Activated B cell treated with CpG ODN at 0.5 μM for 24 hours (primary cell): ENCODE data around the gene MACROH2A1. TPM values are rescaled to one million over a fixed set of nuclear protein-coding genes. Genes with fewer than 3 reads are reported as not detected.

Experiments used
- ATAC-seq: fragments of 200-7000 bp; cut with Tn5 transposase; one replicate; pipeline ENCODE4 v1.10.0; 2021; ENCODE audit warnings: low read depth, mild to moderate bottlenecking, moderate library complexity
- CTCF ChIA-PET: fragments of 350-600 bp; sonication (Branson Sonifier 250); formaldehyde crosslinking; loops from one replicate; lab custom pipeline; 2021; ENCODE audit warnings: antibody characterized with exemption; lab: Charles Lee
- POLR2A ChIA-PET: fragments of 350-600 bp; sonication (Branson Sonifier 250); formaldehyde crosslinking; loops from one replicate; lab custom pipeline; 2021; ENCODE audit warnings: antibody characterized with exemption; lab: Charles Lee
- DNase-seq: peaks from one replicate; pipeline ENCODE4 v3.0.0; 2022
- H3K27ac Mint-ChIP-seq: one replicate; pipeline ENCODE4 v1.8.0; 2020; ENCODE audit warnings: mixed read lengths
- H3K27me3 Mint-ChIP-seq: one replicate; pipeline ENCODE4 v1.8.0; 2021; ENCODE audit warnings: mixed read lengths
- H3K36me3 Mint-ChIP-seq: one replicate; pipeline ENCODE4 v1.8.0; 2021; ENCODE audit warnings: low read depth, mixed read lengths
- H3K4me1 Mint-ChIP-seq: one replicate; pipeline ENCODE4 v1.8.0; 2021; ENCODE audit warnings: mixed read lengths
- H3K4me3 Mint-ChIP-seq: one replicate; pipeline ENCODE4 v1.8.0; 2020; ENCODE audit warnings: mild to moderate bottlenecking, mixed read lengths
- H3K9me3 Mint-ChIP-seq: one replicate; pipeline ENCODE4 v1.8.0; 2020; ENCODE audit warnings: mixed read lengths
- intact Hi-C: fragments of 100-400 bp; cut with micrococcal nuclease; formaldehyde crosslinking; loops from one replicate; pipeline ENCODE4 v1.15.1; 2024
- total RNA-seq: library from RNA; stranded (reverse); gene quantifications from 2 replicates; pipeline ENCODE4 v1.2.3, GENCODE V29; 2022
- TF ChIP-seq, protein P1 (sequence below): fragments of 200-600 bp; IDR thresholded peaks from one replicate; pipeline ENCODE4 v1.8.0; 2022; ENCODE audit warnings: antibody characterized with exemption, mild to moderate bottlenecking

Gene MACROH2A1
- total RNA-seq, 1 donor from 2014 or later = 125 TPM

DNA sequence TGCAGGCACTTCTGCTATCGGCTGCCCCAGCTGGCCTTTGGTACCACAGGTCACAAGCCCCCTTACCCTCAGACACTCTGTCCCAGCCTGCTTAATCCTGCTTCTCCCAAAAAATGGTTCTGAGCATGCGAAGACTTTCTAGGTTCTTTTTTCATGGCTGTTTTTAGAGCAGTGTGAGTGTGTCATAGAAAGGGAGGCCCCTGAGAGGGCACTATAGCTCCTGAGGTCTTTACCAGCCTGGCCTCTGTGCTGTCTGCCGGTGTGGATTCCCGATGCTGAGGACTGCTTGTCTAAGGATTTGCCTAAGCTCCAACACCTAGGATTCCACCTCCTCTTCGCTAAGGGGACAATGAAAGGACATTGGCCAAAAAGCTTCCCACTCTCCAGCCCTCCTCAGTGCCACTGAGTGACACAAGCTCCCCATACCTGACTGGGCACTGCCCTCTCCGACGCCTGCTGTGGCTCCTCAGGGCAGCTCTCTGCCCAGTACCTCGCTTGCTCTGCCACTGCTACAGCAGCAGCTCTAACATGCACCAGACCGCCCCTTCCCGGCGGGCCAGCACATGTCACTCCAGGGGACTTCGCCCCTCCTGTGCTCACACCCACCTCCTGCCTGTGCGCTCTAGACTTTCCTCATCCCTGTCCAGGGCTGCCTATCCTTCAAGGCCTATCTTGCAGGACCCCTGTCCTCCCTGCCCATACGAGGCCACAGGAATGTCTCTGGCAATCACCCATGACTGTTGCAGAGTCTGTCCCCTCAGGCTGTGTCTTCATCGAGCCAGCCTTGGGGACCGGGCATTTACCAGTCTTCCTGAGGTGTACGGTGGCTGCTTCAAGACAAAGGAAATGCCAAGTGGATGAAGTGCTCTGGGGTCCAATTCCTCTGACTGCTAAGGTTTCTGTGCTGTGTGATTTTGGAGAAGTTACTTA, 21.0 kb downstream of the MACROH2A1 start:
- DNase-seq = no peak
- TF ChIP-seq, protein P1, sequence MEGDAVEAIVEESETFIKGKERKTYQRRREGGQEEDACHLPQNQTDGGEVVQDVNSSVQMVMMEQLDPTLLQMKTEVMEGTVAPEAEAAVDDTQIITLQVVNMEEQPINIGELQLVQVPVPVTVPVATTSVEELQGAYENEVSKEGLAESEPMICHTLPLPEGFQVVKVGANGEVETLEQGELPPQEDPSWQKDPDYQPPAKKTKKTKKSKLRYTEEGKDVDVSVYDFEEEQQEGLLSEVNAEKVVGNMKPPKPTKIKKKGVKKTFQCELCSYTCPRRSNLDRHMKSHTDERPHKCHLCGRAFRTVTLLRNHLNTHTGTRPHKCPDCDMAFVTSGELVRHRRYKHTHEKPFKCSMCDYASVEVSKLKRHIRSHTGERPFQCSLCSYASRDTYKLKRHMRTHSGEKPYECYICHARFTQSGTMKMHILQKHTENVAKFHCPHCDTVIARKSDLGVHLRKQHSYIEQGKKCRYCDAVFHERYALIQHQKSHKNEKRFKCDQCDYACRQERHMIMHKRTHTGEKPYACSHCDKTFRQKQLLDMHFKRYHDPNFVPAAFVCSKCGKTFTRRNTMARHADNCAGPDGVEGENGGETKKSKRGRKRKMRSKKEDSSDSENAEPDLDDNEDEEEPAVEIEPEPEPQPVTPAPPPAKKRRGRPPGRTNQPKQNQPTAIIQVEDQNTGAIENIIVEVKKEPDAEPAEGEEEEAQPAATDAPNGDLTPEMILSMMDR = no peak
- peaks cover 86% of the 10 kb centered on the region for H3K36me3 Mint-ChIP-seq
- POLR2A ChIA-PET = no interaction called here
- H3K9me3 Mint-ChIP-seq = no peaks in the 10 kb centered on the region
- no peak overlapping the region for H3K4me3 Mint-ChIP-seq
- peaks cover 19% of the 10 kb centered on the region for H3K4me1 Mint-ChIP-seq
- H3K27ac Mint-ChIP-seq = no peak overlapping the region
- ATAC-seq = no peak
- intact Hi-C loops = no loop called here
- CTCF ChIA-PET = no interaction called here
- no peaks in the 10 kb centered on the region for H3K27me3 Mint-ChIP-seq

DNA sequence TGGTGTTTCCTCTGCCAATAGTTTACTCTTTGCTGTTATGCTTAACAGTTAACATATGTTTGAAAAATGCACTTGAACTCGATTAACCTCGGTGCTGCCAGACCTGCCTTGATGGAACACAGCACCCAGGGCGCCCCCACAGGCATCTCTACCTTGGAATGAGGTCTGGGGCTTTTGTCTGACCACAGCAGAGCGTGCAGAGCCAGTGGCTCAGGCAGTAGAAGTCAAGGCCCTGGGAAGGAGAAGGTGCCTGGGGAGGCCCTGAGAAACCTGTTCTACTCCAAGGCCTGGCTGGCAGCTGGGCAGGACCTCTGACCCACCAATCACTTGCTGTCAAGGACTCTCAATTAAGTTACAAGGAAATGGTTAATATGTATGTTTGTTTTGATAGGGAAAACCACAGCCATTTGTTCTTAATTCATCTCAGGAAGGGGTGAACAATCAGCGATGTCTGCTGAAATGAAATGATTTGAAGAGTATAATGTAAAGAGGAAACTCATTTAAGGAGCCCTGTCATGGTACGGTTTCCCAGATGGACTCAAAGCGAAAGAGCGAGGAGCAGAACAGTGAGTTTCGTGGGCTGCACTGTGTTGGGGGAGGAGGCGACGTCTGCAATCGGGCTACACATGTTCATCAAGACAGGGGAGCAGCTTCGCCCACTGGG, 21.9 kb downstream of the MACROH2A1 start:
- H3K9me3 Mint-ChIP-seq = no peaks in the 10 kb centered on the region
- H3K4me1 Mint-ChIP-seq = peaks cover 27% of the 10 kb centered on the region
- peaks cover 84% of the 10 kb centered on the region for H3K36me3 Mint-ChIP-seq
- intact Hi-C loops = no loop called here
- H3K4me3 Mint-ChIP-seq = no peak overlapping the region
- POLR2A ChIA-PET = no interaction called here
- no peak overlapping the region for H3K27ac Mint-ChIP-seq
- H3K27me3 Mint-ChIP-seq = no peaks in the 10 kb centered on the region
- CTCF ChIA-PET = no interaction called here
- TF ChIP-seq, protein P1 = no peak
- DNase-seq = no peak
- no peak for ATAC-seq

DNA sequence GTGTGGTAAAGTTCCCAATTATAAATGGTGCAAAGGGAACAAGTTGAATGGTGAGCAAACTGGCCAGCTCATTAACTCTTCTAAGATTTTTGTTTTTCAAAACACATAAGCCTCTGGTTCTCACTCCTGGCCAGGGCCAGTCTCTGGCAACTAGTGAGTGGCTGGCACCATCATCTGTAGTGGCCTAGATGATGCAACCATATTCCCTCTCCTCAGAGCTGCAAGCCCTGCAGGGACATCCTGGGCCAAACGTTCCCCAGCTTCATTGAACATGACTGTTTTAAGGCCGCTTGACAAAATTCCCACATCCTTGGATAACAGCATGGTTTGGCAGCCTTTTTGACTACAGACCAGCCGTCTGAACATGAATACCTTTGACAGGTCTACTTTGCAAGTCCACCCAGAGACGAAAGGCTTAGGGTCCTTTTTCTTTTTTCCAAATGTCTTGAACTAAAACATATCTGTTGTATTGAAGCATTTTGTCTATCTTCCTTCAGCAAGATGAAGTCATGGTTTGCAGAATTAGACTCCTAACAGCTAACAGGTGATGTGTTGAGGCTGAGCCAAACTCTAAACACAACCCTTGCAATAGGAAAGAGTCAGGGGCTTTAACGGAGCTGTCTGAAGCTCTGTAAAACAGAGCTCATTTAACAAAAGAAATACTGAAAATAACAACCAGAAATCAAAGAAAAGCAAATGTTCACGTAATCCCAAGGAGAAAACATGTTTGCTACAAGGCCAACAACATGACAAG, 23.8 kb downstream of the MACROH2A1 start:
- intact Hi-C loops = no loop called here
- H3K27ac Mint-ChIP-seq = no peak overlapping the region
- H3K4me3 Mint-ChIP-seq = no peak overlapping the region
- peaks cover 82% of the 10 kb centered on the region for H3K36me3 Mint-ChIP-seq
- POLR2A ChIA-PET = no interaction called here
- H3K4me1 Mint-ChIP-seq = peaks cover 32% of the 10 kb centered on the region
- TF ChIP-seq, protein P1 = no peak
- CTCF ChIA-PET = interaction anchor here (1.6 kb wide), 1 partner anchor 51 kb away, joined by 4 read pairs; no protein-coding TSS in a partner anchor
- no peaks in the 10 kb centered on the region for H3K9me3 Mint-ChIP-seq
- DNase-seq (no peak), ATAC-seq (no peak)
- H3K27me3 Mint-ChIP-seq = no peaks in the 10 kb centered on the region

DNA sequence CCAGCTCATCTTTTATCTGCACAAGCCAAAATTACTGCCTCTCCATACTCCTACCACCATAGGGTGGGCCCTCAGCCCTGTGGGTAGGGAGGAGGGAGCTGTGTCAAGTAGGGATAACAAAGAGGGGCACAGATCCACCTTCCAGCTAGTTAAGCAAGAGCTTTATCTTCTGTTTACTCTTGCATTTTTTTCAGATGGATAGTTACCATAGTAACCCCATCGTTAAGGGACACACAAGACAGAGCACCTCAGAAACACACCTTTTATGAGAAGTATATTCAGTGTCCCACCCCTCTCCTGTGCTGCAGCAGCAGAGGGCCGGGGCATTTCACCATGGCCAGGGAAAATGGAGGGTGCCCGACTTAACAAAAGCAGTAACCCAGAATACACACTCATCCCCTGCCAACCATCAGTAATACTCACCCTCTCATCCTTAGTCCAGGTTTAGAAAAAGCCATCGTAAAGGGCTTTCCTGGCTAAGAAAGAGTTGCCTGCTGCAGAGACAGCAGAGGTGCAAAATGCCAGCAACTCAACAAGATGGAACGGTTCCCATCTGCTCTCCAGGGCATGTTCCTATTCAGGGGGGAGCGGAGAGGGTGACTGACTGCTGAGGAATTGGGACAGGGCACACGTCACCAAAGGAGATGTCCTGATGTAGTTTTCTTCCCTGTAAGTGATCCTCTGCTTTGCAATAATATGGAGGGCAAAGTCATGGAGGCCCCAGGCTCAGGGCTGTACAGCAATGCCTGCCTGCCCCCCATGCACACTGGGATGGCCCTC, 25.1 kb downstream of the MACROH2A1 start:
- Mint-ChIP-seq H3K4me3 (no peak overlapping the region), H3K27me3 (no peaks in the 10 kb centered on the region), H3K4me1 (peaks cover 32% of the 10 kb centered on the region), H3K9me3 (no peaks in the 10 kb centered on the region), H3K36me3 (peaks cover 82% of the 10 kb centered on the region), H3K27ac (no peak overlapping the region)
- ATAC-seq (no peak), DNase-seq (no peak)
- ChIA-PET CTCF (no interaction called here), POLR2A (no interaction called here)
- TF ChIP-seq, protein P1 = no peak
- intact Hi-C loops = no loop called here
